Spleen (tissue), 11 donors: Measurements from ENCODE around the gene RIMKLA. TPM values are rescaled to one million over a fixed set of nuclear protein-coding genes. Genes with fewer than 3 reads are reported as not detected.
A peak's percentile ranks its signal among the peaks of the same experiment; 100 is the strongest.

Experiments
- DNase-seq: peaks from one replicate; pipeline ENCODE4 v3.0.0-alpha.2; 2020
- H3K27ac ChIP-seq, 8 donors: fragments of 200-600 bp; sonication (generic) in 7 of 8; 1 replicate in 4 of 8; 2 replicates in 4 of 8; pipeline versions ENCODE4 v1.5.0 to v1.8.0; 2016 to 2021; ENCODE audit warnings: inconsistent platforms in 4 of 8, mild to moderate bottlenecking in 4 of 8, moderate library complexity in 1 of 8
- H3K27me3 ChIP-seq, 7 donors: fragments of 200-600 bp; sonication (generic) in 6 of 7; replicated peaks in 1 of 7; 1 replicate in 4 of 7; 2 replicates in 3 of 7; pipeline versions ENCODE4 v1.5.0 to v1.8.0; 2016 to 2021; ENCODE audit warnings: inconsistent platforms in 3 of 7, mild to moderate bottlenecking in 1 of 7
- H3K36me3 ChIP-seq, 6 donors: fragments of 200-600 bp; sonication (generic) in 5 of 6; 1 replicate in 4 of 6; 2 replicates in 2 of 6; pipeline versions ENCODE4 v1.5.0 to v1.8.0; 2016 to 2021; ENCODE audit warnings: inconsistent platforms in 2 of 6
- H3K4me1 ChIP-seq, 6 donors: fragments of 200-600 bp; sonication (generic) in 5 of 6; 1 replicate in 3 of 6; 2 replicates in 3 of 6; pipeline versions ENCODE4 v1.5.0 to v1.8.0; 2016 to 2021; ENCODE audit warnings: inconsistent platforms in 3 of 6
- H3K4me3 ChIP-seq, 8 donors: fragments of 200-600 bp; sonication (generic) in 7 of 8; 1 replicate in 4 of 8; 2 replicates in 4 of 8; pipeline versions ENCODE4 v1.5.0 to v1.8.0; 2016 to 2021; ENCODE audit warnings: inconsistent platforms in 4 of 8, mild to moderate bottlenecking in 4 of 8, moderate library complexity in 2 of 8
- H3K9me3 ChIP-seq, 8 donors: fragments of 200-600 bp; sonication (generic) in 7 of 8; 1 replicate in 4 of 8; 2 replicates in 4 of 8; pipeline versions ENCODE4 v1.5.0 to v1.8.0; 2016 to 2021; ENCODE audit warnings: inconsistent platforms in 4 of 8
- POLR2A ChIP-seq, 3 donors: fragments of 450-650 bp; IDR thresholded peaks; one replicate each; pipeline ENCODE4 v1.5.1; 2017; ENCODE audit warnings: antibody characterized with exemption in 3 of 3, mild to moderate bottlenecking in 1 of 3
- POLR2AphosphoS5 ChIP-seq, 3 donors: sonication (generic); formaldehyde crosslinking; IDR thresholded peaks; one replicate each; pipeline ENCODE4 v1.5.1; 2017; ENCODE audit warnings: antibody characterized with exemption in 3 of 3
- WGBS, 5 donors: extraction: QIAGEN DNeasy Blood & Tissue Kit in 3 of 5; methylation state at CpG; one replicate each; pipeline versions ENCODE4 v1.1.5 to v1.1.7; 2013 to 2018; 5-methylcytosine and 5-hydroxymethylcytosine counted together
- intact Hi-C: fragments of 100-400 bp; cut with DNase I; formaldehyde crosslinking; loops from one replicate; pipeline ENCODE4 v1.15.0; 2023; ENCODE audit warnings: low total_unique reads
- polyA plus RNA-seq, 3 donors: library from polyadenylated mRNA; stranded (reverse); fragments of 200-250 nt; gene quantifications; one replicate each; pipeline ENCODE4 v1.2.1, GENCODE V29; 2013
- total RNA-seq, 7 donors: library from RNA; depleted of rRNA in 3 of 7; stranded (reverse); fragments of >200 nt in 3 of 7; fragmentation: NEBNext Ultra II Directional in 4 of 7; extraction: Animal tissue kit (Norgen Biotek cat#: 25700) in 4 of 7; gene quantifications; one replicate each; pipeline versions ENCODE4 v1.1.0 to v1.2.1, GENCODE V29; 2016 to 2021
- TF ChIP-seq, protein P1 (sequence below), 11 experiments: fragments of 200-600 bp in 7 of 11; fragments of 450-650 bp in 4 of 11; sonication (generic) in 4 of 11; IDR thresholded peaks in 8 of 11; conservative IDR thresholded peaks in 3 of 11; 1 replicate in 7 of 11; 2 replicates in 4 of 11; pipeline versions ENCODE4 v1.4.0 to v1.8.0; 2016 to 2021; ENCODE audit warnings: antibody characterized with exemption in 11 of 11, inconsistent platforms in 4 of 11, mild to moderate bottlenecking in 1 of 11
- donor health status: healthy with polysubstance abuse.
- donor health status: DM: no; HTN: no; CAD: no; lungs with moderate emphysema.
- donor health status: DM: no; HTN: no; CAD: no.
- donor health status: Bipolar disorder and iron deficiency.
- donor health status: healthy.
- donor health status: DM: no; HTN: no; CAD: no.
- donor health status: DM: yes; HTN: yes; CAD: no.

The RIMKLA gene
- total and polyA plus RNA-seq, 10 donors, result 0.06 to 1.4 (median 0.28) TPM

DNA sequence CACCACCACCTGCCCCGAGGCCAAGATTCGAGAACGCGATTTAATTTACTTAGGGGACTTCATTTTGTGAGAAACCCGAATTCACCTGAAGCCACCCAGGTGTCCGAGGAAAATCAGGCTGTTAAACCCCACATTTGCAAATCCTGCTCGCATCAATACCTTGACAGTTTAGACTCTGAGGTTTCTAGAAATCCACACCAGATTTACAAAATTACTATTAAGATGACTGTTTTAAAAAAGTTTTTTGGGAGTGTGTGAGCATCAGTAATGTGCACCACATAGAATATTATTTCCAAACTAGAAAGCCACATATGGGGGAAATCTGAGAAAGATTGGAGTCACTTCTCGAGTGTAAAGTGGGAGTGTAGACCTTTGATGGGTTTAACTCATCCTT is 685 bp downstream of the RIMKLA start:
- Histone ChIP-seq H3K36me3 (no peaks in the 10 kb centered on the region), H3K4me1 (peaks cover 4 to 18% (median 13%) of the 10 kb centered on the region in 6 donors), H3K4me3 (peak overlapping the region; percentile 48 to 86 (median 60)), H3K27ac (no peak overlapping the region), H3K9me3 (no peaks in the 10 kb centered on the region), H3K27me3 (peaks cover 0 to 67% (median 20%) of the 10 kb centered on the region in 7 donors)
- no peak for DNase-seq
- WGBS, 5 donors, result 13 to 21% (median 16%) methylated on average over 8 of the region's 8 CpGs
- intact Hi-C loops, result no loop called here
- TF ChIP-seq POLR2A (IDR thresholded peaks at IDR 0.05), result no peak
- no peak for TF ChIP-seq POLR2AphosphoS5 (IDR thresholded peaks at IDR 0.05)
- TF ChIP-seq, protein P1, sequence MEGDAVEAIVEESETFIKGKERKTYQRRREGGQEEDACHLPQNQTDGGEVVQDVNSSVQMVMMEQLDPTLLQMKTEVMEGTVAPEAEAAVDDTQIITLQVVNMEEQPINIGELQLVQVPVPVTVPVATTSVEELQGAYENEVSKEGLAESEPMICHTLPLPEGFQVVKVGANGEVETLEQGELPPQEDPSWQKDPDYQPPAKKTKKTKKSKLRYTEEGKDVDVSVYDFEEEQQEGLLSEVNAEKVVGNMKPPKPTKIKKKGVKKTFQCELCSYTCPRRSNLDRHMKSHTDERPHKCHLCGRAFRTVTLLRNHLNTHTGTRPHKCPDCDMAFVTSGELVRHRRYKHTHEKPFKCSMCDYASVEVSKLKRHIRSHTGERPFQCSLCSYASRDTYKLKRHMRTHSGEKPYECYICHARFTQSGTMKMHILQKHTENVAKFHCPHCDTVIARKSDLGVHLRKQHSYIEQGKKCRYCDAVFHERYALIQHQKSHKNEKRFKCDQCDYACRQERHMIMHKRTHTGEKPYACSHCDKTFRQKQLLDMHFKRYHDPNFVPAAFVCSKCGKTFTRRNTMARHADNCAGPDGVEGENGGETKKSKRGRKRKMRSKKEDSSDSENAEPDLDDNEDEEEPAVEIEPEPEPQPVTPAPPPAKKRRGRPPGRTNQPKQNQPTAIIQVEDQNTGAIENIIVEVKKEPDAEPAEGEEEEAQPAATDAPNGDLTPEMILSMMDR (IDR thresholded peaks at IDR 0.05 in 8 of 11, conservative IDR thresholded peaks at IDR 0.05 in 3 of 11), result no peak

DNA sequence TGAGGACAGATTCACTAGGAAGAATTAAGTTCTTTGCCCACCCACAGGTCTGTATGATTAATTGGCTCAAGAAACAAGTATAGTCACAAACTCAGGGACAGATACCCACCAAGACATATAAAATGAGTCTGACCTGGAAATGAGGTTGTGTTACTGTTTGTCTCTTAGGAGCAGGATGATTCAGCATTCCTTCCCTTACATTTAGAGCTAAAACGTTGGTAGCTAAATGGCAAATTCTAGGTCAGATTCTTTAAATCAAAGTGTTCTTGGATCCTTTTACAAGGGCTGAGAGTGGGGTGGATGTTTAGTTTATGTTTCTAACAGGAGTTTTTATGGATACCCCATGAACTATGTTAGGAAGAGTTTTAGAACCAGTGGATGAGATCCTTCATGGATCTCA is 4.7 kb downstream of the RIMKLA start:
- intact Hi-C loops, result no loop called here
- no peak overlapping the region for H3K4me3 ChIP-seq
- H3K4me1 ChIP-seq, result peaks cover 0 to 11% (median 7%) of the 10 kb centered on the region in 6 donors
- H3K27ac ChIP-seq, result no peak overlapping the region
- H3K9me3 ChIP-seq, result no peaks in the 10 kb centered on the region
- H3K36me3 ChIP-seq, result no peaks in the 10 kb centered on the region
- H3K27me3 ChIP-seq, result peaks cover 0 to 60% (median 18%) of the 10 kb centered on the region in 7 donors
- 0 to 9% (median 2%) methylated on average over 1 of the region's 1 CpG for WGBS, 5 donors
- TF ChIP-seq POLR2A (IDR thresholded peaks at IDR 0.05), result no peak
- TF ChIP-seq, protein P1 (IDR thresholded peaks at IDR 0.05 in 8 of 11, conservative IDR thresholded peaks at IDR 0.05 in 3 of 11), result no peak
- no peak for TF ChIP-seq POLR2AphosphoS5 (IDR thresholded peaks at IDR 0.05)
- DNase-seq, result no peak

DNA sequence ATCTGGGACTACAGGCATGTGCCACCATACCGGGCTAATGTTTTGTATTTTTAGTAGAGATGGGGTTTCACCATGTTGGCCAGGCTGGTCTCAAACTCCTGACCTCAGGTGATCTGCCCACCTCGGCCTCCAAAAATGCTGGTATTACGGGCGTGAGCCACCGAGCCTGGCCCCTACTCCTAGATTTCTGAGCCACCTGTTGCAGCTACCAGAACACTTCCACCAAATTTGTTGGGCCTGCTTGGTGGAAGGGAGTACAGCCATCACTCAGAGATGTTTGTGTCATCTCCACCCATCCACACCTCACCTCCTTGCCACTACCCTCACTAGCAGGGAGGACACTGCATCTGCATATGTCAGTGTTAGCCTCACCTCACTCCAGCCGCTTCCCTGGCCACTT is 5.5 kb downstream of the RIMKLA start:
- H3K36me3 ChIP-seq, result no peaks in the 10 kb centered on the region
- H3K27ac ChIP-seq, result no peak overlapping the region
- no peak for DNase-seq
- peaks cover 0 to 58% (median 17%) of the 10 kb centered on the region in 7 donors for H3K27me3 ChIP-seq
- whole genome bisulfite sequencing, 5 donors, result 89 to 97% (median 96%) methylated on average over 6 of the region's 6 CpGs
- no peak overlapping the region for H3K4me3 ChIP-seq
- H3K9me3 ChIP-seq, result no peaks in the 10 kb centered on the region
- H3K4me1 ChIP-seq, result peaks cover 0 to 6% (median 4%) of the 10 kb centered on the region in 6 donors
- intact Hi-C loops, result no loop called here
- TF ChIP-seq POLR2A (IDR thresholded peaks at IDR 0.05), result no peak
- TF ChIP-seq, protein P1 (IDR thresholded peaks at IDR 0.05 in 8 of 11, conservative IDR thresholded peaks at IDR 0.05 in 3 of 11), result no peak
- no peak for TF ChIP-seq POLR2AphosphoS5 (IDR thresholded peaks at IDR 0.05)

GRCh38 chr1:42392255-42392654 is 11.7 kb downstream of the RIMKLA start:
- intact Hi-C loops, result no loop called here
- DNase-seq, result no peak
- Histone ChIP-seq H3K4me1 (no peaks in the 10 kb centered on the region), H3K27me3 (peaks cover 0 to 10% (median 0%) of the 10 kb centered on the region in 7 donors), H3K27ac (no peak overlapping the region), H3K4me3 (no peak overlapping the region), H3K36me3 (no peaks in the 10 kb centered on the region), H3K9me3 (no peaks in the 10 kb centered on the region)
- TF ChIP-seq POLR2A (IDR thresholded peaks at IDR 0.05), result no peak
- TF ChIP-seq, protein P1 (IDR thresholded peaks at IDR 0.05 in 8 of 11, conservative IDR thresholded peaks at IDR 0.05 in 3 of 11), result no peak
- no peak for TF ChIP-seq POLR2AphosphoS5 (IDR thresholded peaks at IDR 0.05)
- 67 to 85% (median 71%) methylated on average over 2 of the region's 2 CpGs for WGBS, 5 donors
